ENCODE data around the gene SLC38A3. TPM values are rescaled to one million over a fixed set of nuclear protein-coding genes. Genes with fewer than 3 reads are reported as not detected.

Gene SLC38A3
- total RNA-seq, 1 donor from 2014 or later, result 2.0 TPM

DNA sequence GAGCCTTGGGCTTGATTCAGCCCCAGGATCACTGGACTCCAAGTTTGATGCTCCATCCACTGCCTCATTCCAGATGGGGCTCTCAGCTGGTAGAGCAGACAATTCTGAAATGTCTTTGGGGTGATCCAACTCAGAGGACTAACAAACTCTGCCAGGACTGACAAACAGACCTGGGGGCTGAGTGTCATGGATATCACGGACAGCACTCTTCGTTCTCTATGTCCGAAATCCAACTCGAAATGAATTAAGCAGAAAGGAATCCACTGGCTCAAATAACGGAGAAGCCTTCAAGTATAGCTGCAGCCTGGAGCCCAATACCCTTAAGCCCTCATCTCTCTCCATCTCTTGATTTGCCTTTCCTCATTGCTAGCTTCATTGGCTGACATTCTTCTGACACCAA lies 14.2 kb downstream of the SLC38A3 start:
- intact Hi-C loops (cut with DNase I), result no loop called here
- Histone ChIP-seq H3K9me3 (no peaks in the 10 kb centered on the region), H3K4me1 (no peaks in the 10 kb centered on the region), H3K4me3 (no peak overlapping the region), H3K27ac (no peak overlapping the region), H3K36me3 (no peaks in the 10 kb centered on the region), H3K27me3 (no peaks in the 10 kb centered on the region)
- no peak for DNase-seq (ENCODE audit: extremely low spot score in 2 of 2)
- TF ChIP-seq POLR2A (IDR thresholded peaks at IDR 0.05) (no peak), POLR2AphosphoS5 (IDR thresholded peaks at IDR 0.05; ENCODE audit: insufficient read depth in 1 of 2, low read depth in 1 of 2) (no peak)
- TF ChIP-seq, protein P1, sequence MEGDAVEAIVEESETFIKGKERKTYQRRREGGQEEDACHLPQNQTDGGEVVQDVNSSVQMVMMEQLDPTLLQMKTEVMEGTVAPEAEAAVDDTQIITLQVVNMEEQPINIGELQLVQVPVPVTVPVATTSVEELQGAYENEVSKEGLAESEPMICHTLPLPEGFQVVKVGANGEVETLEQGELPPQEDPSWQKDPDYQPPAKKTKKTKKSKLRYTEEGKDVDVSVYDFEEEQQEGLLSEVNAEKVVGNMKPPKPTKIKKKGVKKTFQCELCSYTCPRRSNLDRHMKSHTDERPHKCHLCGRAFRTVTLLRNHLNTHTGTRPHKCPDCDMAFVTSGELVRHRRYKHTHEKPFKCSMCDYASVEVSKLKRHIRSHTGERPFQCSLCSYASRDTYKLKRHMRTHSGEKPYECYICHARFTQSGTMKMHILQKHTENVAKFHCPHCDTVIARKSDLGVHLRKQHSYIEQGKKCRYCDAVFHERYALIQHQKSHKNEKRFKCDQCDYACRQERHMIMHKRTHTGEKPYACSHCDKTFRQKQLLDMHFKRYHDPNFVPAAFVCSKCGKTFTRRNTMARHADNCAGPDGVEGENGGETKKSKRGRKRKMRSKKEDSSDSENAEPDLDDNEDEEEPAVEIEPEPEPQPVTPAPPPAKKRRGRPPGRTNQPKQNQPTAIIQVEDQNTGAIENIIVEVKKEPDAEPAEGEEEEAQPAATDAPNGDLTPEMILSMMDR (IDR thresholded peaks at IDR 0.05), result no peak

- TF ChIP-seq POLR2AphosphoS5 (IDR thresholded peaks at IDR 0.05; ENCODE audit: insufficient read depth in 1 of 2, low read depth in 1 of 2) (no peak), POLR2A (IDR thresholded peaks at IDR 0.05) (no peak)
- TF ChIP-seq, protein P1 (IDR thresholded peaks at IDR 0.05), result no peak
- intact Hi-C loops (cut with DNase I), result no loop called here
Measured at GRCh38 chr3:50220109-50220508, 15.0 kb downstream of the SLC38A3 start.

DNA sequence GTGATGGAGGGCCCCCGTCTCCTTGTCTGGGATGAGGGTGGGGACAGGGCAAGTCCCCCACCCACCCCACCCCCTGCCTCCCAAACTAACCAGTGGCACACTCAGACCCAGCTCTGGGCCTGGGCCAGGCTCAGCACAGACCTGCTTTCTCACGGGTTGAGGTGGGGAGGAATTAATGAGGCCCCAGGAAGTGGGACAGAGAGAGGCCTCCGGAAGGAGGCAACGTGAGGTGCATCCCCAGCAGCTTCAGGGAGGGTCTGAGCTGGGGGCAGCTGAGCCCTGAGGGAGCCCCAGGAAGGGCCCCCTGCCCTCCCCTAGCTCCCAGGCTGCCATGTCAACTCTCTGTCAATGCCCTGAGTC lies 16.0 kb downstream of the SLC38A3 start:
- no peaks in the 10 kb centered on the region for H3K9me3 ChIP-seq
- no peak overlapping the region for H3K27ac ChIP-seq
- no peak for DNase-seq (ENCODE audit: extremely low spot score in 2 of 2)
- TF ChIP-seq, protein P1 (IDR thresholded peaks at IDR 0.05), result no peak
- TF ChIP-seq POLR2AphosphoS5 (IDR thresholded peaks at IDR 0.05; ENCODE audit: insufficient read depth in 1 of 2, low read depth in 1 of 2) (no peak), POLR2A (IDR thresholded peaks at IDR 0.05) (no peak)
- intact Hi-C loops (cut with DNase I), result no loop called here
- no peaks in the 10 kb centered on the region for H3K27me3 ChIP-seq
- no peak overlapping the region for H3K4me3 ChIP-seq
- no peaks in the 10 kb centered on the region for H3K36me3 ChIP-seq
- H3K4me1 ChIP-seq, result peaks cover 4% of the 10 kb centered on the region

More at GRCh38 chr3:50220109-50220508, 15.0 kb downstream of the SLC38A3 start:
- DNase-seq (ENCODE audit: extremely low spot score in 2 of 2), result no peak
- Histone ChIP-seq H3K36me3 (no peaks in the 10 kb centered on the region), H3K4me1 (no peaks in the 10 kb centered on the region), H3K4me3 (no peak overlapping the region), H3K27ac (no peak overlapping the region), H3K27me3 (no peaks in the 10 kb centered on the region), H3K9me3 (no peaks in the 10 kb centered on the region)

GRCh38 chr3:50221411-50222168 lies 16.5 kb downstream of the SLC38A3 start:
- Histone ChIP-seq H3K4me3 (no peak overlapping the region), H3K27ac (no peak overlapping the region), H3K36me3 (no peaks in the 10 kb centered on the region), H3K9me3 (no peaks in the 10 kb centered on the region), H3K27me3 (no peaks in the 10 kb centered on the region), H3K4me1 (peaks cover 9% of the 10 kb centered on the region)
- DNase-seq (ENCODE audit: extremely low spot score in 2 of 2), result no peak
- TF ChIP-seq, protein P1 (IDR thresholded peaks at IDR 0.05), result no peak
- no peak for TF ChIP-seq POLR2A (IDR thresholded peaks at IDR 0.05)
- no peak for TF ChIP-seq POLR2AphosphoS5 (IDR thresholded peaks at IDR 0.05; ENCODE audit: insufficient read depth in 1 of 2, low read depth in 1 of 2)
- intact Hi-C loops (cut with DNase I), result no loop called here

- TF ChIP-seq POLR2A (IDR thresholded peaks at IDR 0.05), result no peak
- TF ChIP-seq, protein P1 (IDR thresholded peaks at IDR 0.05), result no peak
- TF ChIP-seq POLR2AphosphoS5 (IDR thresholded peaks at IDR 0.05; ENCODE audit: insufficient read depth in 1 of 2, low read depth in 1 of 2), result no peak
- no peak for DNase-seq (ENCODE audit: extremely low spot score in 2 of 2)
- intact Hi-C loops (cut with DNase I), result no loop called here
- H3K4me3 ChIP-seq, result no peak overlapping the region
- no peak overlapping the region for H3K27ac ChIP-seq
- no peaks in the 10 kb centered on the region for H3K36me3 ChIP-seq
- H3K4me1 ChIP-seq, result peaks cover 15% of the 10 kb centered on the region
- no peaks in the 10 kb centered on the region for H3K27me3 ChIP-seq
- no peaks in the 10 kb centered on the region for H3K9me3 ChIP-seq
Measured at GRCh38 chr3:50222169-50222528, 17.1 kb downstream of the SLC38A3 start.
